ENCODE data around the gene KIF17.

KIF17 gene

GRCh38 chr1:20709868-20710267 lies 7.9 kb downstream of the KIF17 start:
- Mint-ChIP-seq H3K4me1 (ENCODE audit: low read depth) (no peaks in the 10 kb centered on the region), H3K4me3 (no peak overlapping the region), H3K27me3 (ENCODE audit: low read depth) (no peaks in the 10 kb centered on the region), H3K9me3 (no peaks in the 10 kb centered on the region), H3K36me3 (ENCODE audit: low read depth) (no peaks in the 10 kb centered on the region), H3K27ac (no peak overlapping the region)

GRCh38 chr1:20708891-20709290 lies 8.9 kb downstream of the KIF17 start:
- no peaks in the 10 kb centered on the region for H3K9me3 Mint-ChIP-seq
- H3K27me3 Mint-ChIP-seq (ENCODE audit: low read depth), result no peaks in the 10 kb centered on the region
- H3K36me3 Mint-ChIP-seq (ENCODE audit: low read depth), result no peaks in the 10 kb centered on the region
- no peak overlapping the region for H3K27ac Mint-ChIP-seq
- H3K4me1 Mint-ChIP-seq (ENCODE audit: low read depth), result no peaks in the 10 kb centered on the region
- H3K4me3 Mint-ChIP-seq, result no peak overlapping the region

GRCh38 chr1:20708057-20708456 lies 9.8 kb downstream of the KIF17 start:
- no peaks in the 10 kb centered on the region for H3K9me3 Mint-ChIP-seq
- no peak overlapping the region for H3K4me3 Mint-ChIP-seq
- no peak overlapping the region for H3K27ac Mint-ChIP-seq
- no peaks in the 10 kb centered on the region for H3K4me1 Mint-ChIP-seq (ENCODE audit: low read depth)
- H3K27me3 Mint-ChIP-seq (ENCODE audit: low read depth), result peaks cover 2% of the 10 kb centered on the region
- H3K36me3 Mint-ChIP-seq (ENCODE audit: low read depth), result no peaks in the 10 kb centered on the region

GRCh38 chr1:20706841-20707240 lies 11.0 kb downstream of the KIF17 start:
- no peak overlapping the region for H3K4me3 Mint-ChIP-seq
- H3K4me1 Mint-ChIP-seq (ENCODE audit: low read depth), result no peaks in the 10 kb centered on the region
- no peaks in the 10 kb centered on the region for H3K36me3 Mint-ChIP-seq (ENCODE audit: low read depth)
- no peak overlapping the region for H3K27ac Mint-ChIP-seq
- H3K27me3 Mint-ChIP-seq (ENCODE audit: low read depth), result peaks cover 3% of the 10 kb centered on the region
- H3K9me3 Mint-ChIP-seq, result no peaks in the 10 kb centered on the region

GRCh38 chr1:20705203-20705755 lies 12.5 kb downstream of the KIF17 start:
- no peak overlapping the region for H3K4me3 Mint-ChIP-seq
- H3K27ac Mint-ChIP-seq, result no peak overlapping the region
- H3K9me3 Mint-ChIP-seq, result no peaks in the 10 kb centered on the region
- peaks cover 3% of the 10 kb centered on the region for H3K27me3 Mint-ChIP-seq (ENCODE audit: low read depth)
- no peaks in the 10 kb centered on the region for H3K4me1 Mint-ChIP-seq (ENCODE audit: low read depth)
- no peaks in the 10 kb centered on the region for H3K36me3 Mint-ChIP-seq (ENCODE audit: low read depth)

GRCh38 chr1:20704390-20705202 lies 13.2 kb downstream of the KIF17 start:
- Mint-ChIP-seq H3K9me3 (no peaks in the 10 kb centered on the region), H3K4me3 (no peak overlapping the region), H3K27me3 (ENCODE audit: low read depth) (peaks cover 5% of the 10 kb centered on the region), H3K4me1 (ENCODE audit: low read depth) (no peaks in the 10 kb centered on the region), H3K27ac (no peak overlapping the region), H3K36me3 (ENCODE audit: low read depth) (no peaks in the 10 kb centered on the region)

GRCh38 chr1:20703124-20703756 lies 14.6 kb downstream of the KIF17 start:
- peaks cover 7% of the 10 kb centered on the region for H3K27me3 Mint-ChIP-seq (ENCODE audit: low read depth)
- no peaks in the 10 kb centered on the region for H3K9me3 Mint-ChIP-seq
- H3K4me3 Mint-ChIP-seq, result no peak overlapping the region
- H3K4me1 Mint-ChIP-seq (ENCODE audit: low read depth), result no peaks in the 10 kb centered on the region
- H3K36me3 Mint-ChIP-seq (ENCODE audit: low read depth), result no peaks in the 10 kb centered on the region
- no peak overlapping the region for H3K27ac Mint-ChIP-seq

GRCh38 chr1:20702416-20702815 lies 15.4 kb downstream of the KIF17 start:
- Mint-ChIP-seq H3K27ac (no peak overlapping the region), H3K4me1 (ENCODE audit: low read depth) (no peaks in the 10 kb centered on the region), H3K27me3 (ENCODE audit: low read depth) (peaks cover 7% of the 10 kb centered on the region), H3K4me3 (no peak overlapping the region), H3K9me3 (no peaks in the 10 kb centered on the region), H3K36me3 (ENCODE audit: low read depth) (no peaks in the 10 kb centered on the region)

GRCh38 chr1:20701847-20702246 lies 16.0 kb downstream of the KIF17 start:
- no peaks in the 10 kb centered on the region for H3K36me3 Mint-ChIP-seq (ENCODE audit: low read depth)
- no peak overlapping the region for H3K4me3 Mint-ChIP-seq
- peaks cover 7% of the 10 kb centered on the region for H3K27me3 Mint-ChIP-seq (ENCODE audit: low read depth)
- peaks cover 2% of the 10 kb centered on the region for H3K4me1 Mint-ChIP-seq (ENCODE audit: low read depth)
- H3K27ac Mint-ChIP-seq, result no peak overlapping the region
- no peaks in the 10 kb centered on the region for H3K9me3 Mint-ChIP-seq

GRCh38 chr1:20701446-20701845 lies 16.4 kb downstream of the KIF17 start:
- H3K27ac Mint-ChIP-seq, result no peak overlapping the region
- no peak overlapping the region for H3K4me3 Mint-ChIP-seq
- H3K36me3 Mint-ChIP-seq (ENCODE audit: low read depth), result no peaks in the 10 kb centered on the region
- peaks cover 7% of the 10 kb centered on the region for H3K27me3 Mint-ChIP-seq (ENCODE audit: low read depth)
- H3K9me3 Mint-ChIP-seq, result no peaks in the 10 kb centered on the region
- H3K4me1 Mint-ChIP-seq (ENCODE audit: low read depth), result peaks cover 4% of the 10 kb centered on the region

GRCh38 chr1:20700636-20701215 lies 17.1 kb downstream of the KIF17 start:
- Mint-ChIP-seq H3K4me3 (no peak overlapping the region), H3K9me3 (no peaks in the 10 kb centered on the region), H3K27me3 (ENCODE audit: low read depth) (peaks cover 12% of the 10 kb centered on the region), H3K27ac (no peak overlapping the region), H3K36me3 (ENCODE audit: low read depth) (no peaks in the 10 kb centered on the region), H3K4me1 (ENCODE audit: low read depth) (peaks cover 10% of the 10 kb centered on the region)

GRCh38 chr1:20699558-20699957 lies 18.2 kb downstream of the KIF17 start:
- Mint-ChIP-seq H3K4me3 (no peak overlapping the region), H3K36me3 (ENCODE audit: low read depth) (no peaks in the 10 kb centered on the region), H3K9me3 (no peaks in the 10 kb centered on the region), H3K27me3 (ENCODE audit: low read depth) (peaks cover 18% of the 10 kb centered on the region), H3K4me1 (ENCODE audit: low read depth) (peaks cover 10% of the 10 kb centered on the region), H3K27ac (no peak overlapping the region)

GRCh38 chr1:20698195-20698910 lies 19.5 kb downstream of the KIF17 start:
- Mint-ChIP-seq H3K27ac (no peak overlapping the region), H3K4me1 (ENCODE audit: low read depth) (peaks cover 10% of the 10 kb centered on the region), H3K4me3 (no peak overlapping the region), H3K27me3 (ENCODE audit: low read depth) (peaks cover 21% of the 10 kb centered on the region), H3K36me3 (ENCODE audit: low read depth) (no peaks in the 10 kb centered on the region), H3K9me3 (no peaks in the 10 kb centered on the region)

GRCh38 chr1:20697563-20697962 lies 20.2 kb downstream of the KIF17 start:
- H3K36me3 Mint-ChIP-seq (ENCODE audit: low read depth), result no peaks in the 10 kb centered on the region
- H3K4me3 Mint-ChIP-seq, result no peak overlapping the region
- no peak overlapping the region for H3K27ac Mint-ChIP-seq

More at GRCh38 chr1:20697563-20697962, 20.2 kb downstream of the KIF17 start:
- H3K4me1 Mint-ChIP-seq (ENCODE audit: low read depth), result peaks cover 10% of the 10 kb centered on the region
- no peaks in the 10 kb centered on the region for H3K9me3 Mint-ChIP-seq
- peaks cover 18% of the 10 kb centered on the region for H3K27me3 Mint-ChIP-seq (ENCODE audit: low read depth)

Measured in T-helper 1 cell treated with Interleukin-12 subunit alpha and Interleukin-12 subunit beta and Interleukin-4 antibody, amounts not matched to agents 30 μg/mL and 1 μg/mL, for 36 hours (primary cell).